ENCODE data around the gene ARHGAP6. TPM values are rescaled to one million over a fixed set of nuclear protein-coding genes. Genes with fewer than 3 reads are reported as not detected.

The ARHGAP6 gene
- total RNA-seq, 1 donor from 2014 or later = 33.6 TPM

DNA sequence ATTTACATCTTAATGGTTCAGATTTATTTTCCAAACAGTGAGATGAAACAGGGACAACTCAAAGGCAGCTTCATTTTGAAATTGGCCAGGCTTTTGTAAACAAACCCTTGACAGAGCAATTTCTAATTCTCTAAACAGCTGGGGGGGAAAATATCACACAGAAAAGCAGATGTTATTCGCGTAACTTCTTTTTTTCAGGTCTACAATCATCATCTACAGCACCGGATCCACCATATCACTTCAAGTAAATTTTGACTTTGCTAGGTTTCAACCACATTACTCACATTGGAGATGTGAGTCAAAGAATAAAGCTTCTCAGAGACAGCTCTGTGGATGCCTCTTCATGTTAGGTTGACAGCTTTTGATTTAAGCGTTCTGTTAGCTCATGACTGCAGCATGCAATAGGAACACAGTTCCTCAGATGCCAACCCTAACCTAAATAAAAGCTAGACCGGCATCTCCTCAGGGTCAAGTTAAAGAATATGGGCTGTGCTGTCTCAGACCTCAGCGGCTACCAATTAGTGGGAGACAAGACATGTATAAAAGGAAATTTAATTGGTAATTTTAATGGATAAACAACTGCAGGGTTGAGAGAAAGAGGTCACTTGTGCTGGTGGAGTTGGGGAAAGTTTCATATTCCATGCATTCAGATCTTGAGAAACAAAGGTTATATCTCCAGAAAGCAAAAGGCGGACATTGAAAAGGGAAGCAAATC, 345.8 kb downstream of the ARHGAP6 start:
- H3K4me1 ChIP-seq = no peaks in the 10 kb centered on the region
- intact Hi-C loops (cut with DNase I) = no loop called here
- H3K4me3 ChIP-seq = no peak overlapping the region
- no peaks in the 10 kb centered on the region for H3K36me3 ChIP-seq
- no peak for DNase-seq (ENCODE audit: low spot score in 2 of 2)
- no peaks in the 10 kb centered on the region for H3K27me3 ChIP-seq
- TF ChIP-seq, protein P1, sequence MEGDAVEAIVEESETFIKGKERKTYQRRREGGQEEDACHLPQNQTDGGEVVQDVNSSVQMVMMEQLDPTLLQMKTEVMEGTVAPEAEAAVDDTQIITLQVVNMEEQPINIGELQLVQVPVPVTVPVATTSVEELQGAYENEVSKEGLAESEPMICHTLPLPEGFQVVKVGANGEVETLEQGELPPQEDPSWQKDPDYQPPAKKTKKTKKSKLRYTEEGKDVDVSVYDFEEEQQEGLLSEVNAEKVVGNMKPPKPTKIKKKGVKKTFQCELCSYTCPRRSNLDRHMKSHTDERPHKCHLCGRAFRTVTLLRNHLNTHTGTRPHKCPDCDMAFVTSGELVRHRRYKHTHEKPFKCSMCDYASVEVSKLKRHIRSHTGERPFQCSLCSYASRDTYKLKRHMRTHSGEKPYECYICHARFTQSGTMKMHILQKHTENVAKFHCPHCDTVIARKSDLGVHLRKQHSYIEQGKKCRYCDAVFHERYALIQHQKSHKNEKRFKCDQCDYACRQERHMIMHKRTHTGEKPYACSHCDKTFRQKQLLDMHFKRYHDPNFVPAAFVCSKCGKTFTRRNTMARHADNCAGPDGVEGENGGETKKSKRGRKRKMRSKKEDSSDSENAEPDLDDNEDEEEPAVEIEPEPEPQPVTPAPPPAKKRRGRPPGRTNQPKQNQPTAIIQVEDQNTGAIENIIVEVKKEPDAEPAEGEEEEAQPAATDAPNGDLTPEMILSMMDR (IDR thresholded peaks at IDR 0.05) = no peak
- H3K27ac ChIP-seq = no peak overlapping the region
- H3K9me3 ChIP-seq = peaks cover 0 to 4% of the 10 kb centered on the region in 2 donors

DNA sequence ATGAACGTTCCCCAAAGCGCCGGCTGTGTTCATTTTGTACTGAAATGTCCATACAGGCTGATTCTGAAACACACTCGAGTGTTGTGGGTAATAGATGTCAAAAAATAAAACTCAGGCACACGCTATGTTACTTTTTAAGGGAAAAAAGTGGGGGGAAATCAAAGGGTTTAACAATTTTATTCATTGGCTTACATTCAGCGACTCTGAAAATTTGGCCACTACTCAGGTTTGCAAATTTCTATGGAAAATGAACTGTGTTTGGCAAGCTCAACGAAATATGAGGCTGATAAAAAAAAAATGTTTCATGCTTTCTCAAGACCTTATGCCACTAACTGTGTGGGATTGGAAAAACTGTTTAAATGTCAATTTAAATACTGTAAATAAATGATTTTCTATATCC, 354.0 kb downstream of the ARHGAP6 start:
- H3K4me3 ChIP-seq = no peak overlapping the region
- H3K27ac ChIP-seq = no peak overlapping the region
- H3K9me3 ChIP-seq = no peaks in the 10 kb centered on the region
- no peaks in the 10 kb centered on the region for H3K27me3 ChIP-seq
- no peaks in the 10 kb centered on the region for H3K36me3 ChIP-seq
- TF ChIP-seq, protein P1 (IDR thresholded peaks at IDR 0.05) = no peak
- intact Hi-C loops (cut with DNase I) = no loop called here
- no peak for DNase-seq (ENCODE audit: low spot score in 2 of 2)
- no peaks in the 10 kb centered on the region for H3K4me1 ChIP-seq

DNA sequence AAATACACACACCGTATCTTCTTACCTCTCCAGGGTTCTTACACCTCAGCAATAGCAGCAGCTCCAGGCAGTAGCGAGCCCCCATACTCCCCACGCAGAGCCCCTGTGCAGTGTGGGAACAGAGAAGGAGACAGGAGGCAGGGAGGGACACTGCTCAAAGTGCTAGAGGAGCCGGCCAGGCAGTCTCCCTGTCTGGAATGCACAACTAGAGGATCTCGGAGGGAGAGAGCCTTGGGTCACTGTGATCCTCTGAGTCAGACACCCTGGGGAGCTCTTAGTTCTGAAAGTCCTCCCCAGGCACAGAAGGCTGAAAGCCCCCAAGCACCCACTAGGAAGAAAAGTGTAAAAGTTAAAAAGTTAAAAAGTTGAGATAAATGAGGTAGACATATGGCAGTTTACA, 356.5 kb downstream of the ARHGAP6 start:
- Histone ChIP-seq H3K27me3 (no peaks in the 10 kb centered on the region), H3K9me3 (no peaks in the 10 kb centered on the region), H3K36me3 (no peaks in the 10 kb centered on the region), H3K4me3 (no peak overlapping the region), H3K4me1 (no peaks in the 10 kb centered on the region), H3K27ac (no peak overlapping the region)
- TF ChIP-seq, protein P1 (IDR thresholded peaks at IDR 0.05) = no peak
- intact Hi-C loops (cut with DNase I) = no loop called here
- DNase-seq (ENCODE audit: low spot score in 2 of 2) = no peak

DNA sequence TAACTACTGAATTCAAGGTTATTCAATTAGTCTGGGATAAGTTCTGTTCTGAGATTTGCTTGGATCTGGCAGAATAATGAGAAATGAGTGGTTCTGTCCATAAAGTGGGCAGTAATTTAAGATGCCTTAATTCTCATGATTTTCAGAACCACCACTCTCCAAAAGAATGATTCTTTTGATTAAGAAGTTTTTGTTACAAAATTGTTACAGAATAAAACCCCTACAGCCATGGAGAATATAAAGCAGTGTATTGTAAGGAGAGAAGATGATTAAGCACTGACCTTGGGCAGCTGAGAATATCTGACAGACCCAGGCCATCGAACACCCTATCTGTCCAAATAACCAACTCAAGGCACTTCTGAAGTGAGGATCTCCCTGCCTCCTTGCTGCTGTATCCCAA, 360.1 kb downstream of the ARHGAP6 start:
- H3K36me3 ChIP-seq = no peaks in the 10 kb centered on the region
- H3K4me1 ChIP-seq = no peaks in the 10 kb centered on the region
- no peak for DNase-seq (ENCODE audit: low spot score in 2 of 2)
- H3K27ac ChIP-seq = no peak overlapping the region
- no peaks in the 10 kb centered on the region for H3K9me3 ChIP-seq
- H3K27me3 ChIP-seq = no peaks in the 10 kb centered on the region
- TF ChIP-seq, protein P1 (IDR thresholded peaks at IDR 0.05) = no peak
- intact Hi-C loops (cut with DNase I) = no loop called here
- H3K4me3 ChIP-seq = no peak overlapping the region

DNA sequence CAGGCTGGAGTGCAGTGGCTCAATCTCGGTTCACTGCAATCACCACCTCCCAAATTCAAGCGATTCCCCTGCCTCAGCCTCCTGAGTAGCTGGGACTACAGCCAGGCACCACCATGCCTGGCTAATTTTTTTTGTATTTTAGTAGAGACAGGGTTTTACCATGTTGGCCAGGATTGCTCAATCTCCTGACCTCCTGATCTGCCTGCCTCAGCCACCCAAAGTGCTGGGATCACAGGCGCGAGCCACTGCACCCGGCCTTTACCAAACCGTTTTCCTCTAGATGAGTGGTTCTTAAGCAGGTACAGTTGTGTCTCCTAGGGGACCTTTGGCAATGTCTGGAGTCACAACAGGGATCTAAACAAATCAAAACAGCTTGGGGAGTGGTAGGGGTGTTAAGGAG, 360.9 kb downstream of the ARHGAP6 start:
- TF ChIP-seq, protein P1 (IDR thresholded peaks at IDR 0.05) = no peak
- Histone ChIP-seq H3K27ac (no peak overlapping the region), H3K9me3 (no peaks in the 10 kb centered on the region), H3K4me1 (no peaks in the 10 kb centered on the region), H3K36me3 (no peaks in the 10 kb centered on the region), H3K4me3 (no peak overlapping the region), H3K27me3 (no peaks in the 10 kb centered on the region)
- intact Hi-C loops (cut with DNase I) = no loop called here
- DNase-seq (ENCODE audit: low spot score in 2 of 2) = no peak

DNA sequence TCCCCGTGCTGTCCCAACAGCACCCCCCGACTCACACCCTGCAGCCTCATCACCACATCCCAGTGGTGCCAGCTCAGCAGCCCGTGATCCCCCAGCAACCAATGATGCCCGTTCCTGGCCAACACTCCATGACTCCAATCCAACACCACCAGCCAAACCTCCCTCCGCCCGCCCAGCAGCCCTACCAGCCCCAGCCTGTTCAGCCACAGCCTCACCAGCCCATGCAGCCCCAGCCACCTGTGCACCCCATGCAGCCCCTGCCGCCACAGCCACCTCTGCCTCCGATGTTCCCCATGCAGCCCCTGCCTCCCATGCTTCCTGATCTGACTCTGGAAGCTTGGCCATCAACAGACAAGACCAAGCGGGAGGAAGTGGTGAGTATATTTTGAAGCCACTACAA, 367.1 kb downstream of the ARHGAP6 start:
- TF ChIP-seq, protein P1 (IDR thresholded peaks at IDR 0.05) = no peak
- H3K36me3 ChIP-seq = no peaks in the 10 kb centered on the region
- H3K4me3 ChIP-seq = no peak overlapping the region
- no peaks in the 10 kb centered on the region for H3K4me1 ChIP-seq
- no peak for DNase-seq (ENCODE audit: low spot score in 2 of 2)
- intact Hi-C loops (cut with DNase I) = no loop called here
- H3K27ac ChIP-seq = no peak overlapping the region
- H3K9me3 ChIP-seq = no peaks in the 10 kb centered on the region
- no peaks in the 10 kb centered on the region for H3K27me3 ChIP-seq

Data from ascending aorta (tissue), 2 donors.